Stimulated activated CD4-positive, alpha-beta T cell treated with anti-CD3 and anti-CD28 coated beads, Interleukin-1b, Interleukin-23, amount 100 ng/mL, for 4 hours (primary cell): ENCODE results near the gene ABCA13.

Experiments
- DNase-seq, 2 donors: peaks; one replicate each; pipeline ENCODE4 v3.0.0-alpha.2; 2020; ENCODE audit warnings: low read depth in 2 of 2

The ABCA13 gene

GRCh38 chr7:48426966-48427555, 255.8 kb downstream of the ABCA13 start:
- DNase-seq: no peak

- DNase-seq: no peak
Measured at GRCh38 chr7:48427671-48428070, 256.4 kb downstream of the ABCA13 start.

- no peak for DNase-seq
Measured at GRCh38 chr7:48428091-48428684, 256.9 kb downstream of the ABCA13 start.

GRCh38 chr7:48429117-48429516, 257.9 kb downstream of the ABCA13 start:
- DNase-seq: no peak

- no peak for DNase-seq
Measured at GRCh38 chr7:48438206-48438605, 266.9 kb downstream of the ABCA13 start.

- no peak for DNase-seq
Measured at GRCh38 chr7:48441848-48442492, 270.7 kb downstream of the ABCA13 start.

- no peak for DNase-seq
Measured at GRCh38 chr7:48443051-48443450, 271.8 kb downstream of the ABCA13 start.

GRCh38 chr7:48446721-48447120, 275.5 kb downstream of the ABCA13 start:
- DNase-seq: no peak

- no peak for DNase-seq
Measured at GRCh38 chr7:48452218-48452617, 281.0 kb downstream of the ABCA13 start.

- no peak for DNase-seq
Measured at GRCh38 chr7:48454750-48455192, 283.5 kb downstream of the ABCA13 start.

- no peak for DNase-seq
Measured at GRCh38 chr7:48455363-48455762, 284.1 kb downstream of the ABCA13 start.

- no peak for DNase-seq
Measured at GRCh38 chr7:48458701-48459524, 287.7 kb downstream of the ABCA13 start.

- DNase-seq: no peak
Measured at GRCh38 chr7:48466713-48467112, 295.5 kb downstream of the ABCA13 start.

GRCh38 chr7:48471196-48471595, 299.9 kb downstream of the ABCA13 start:
- DNase-seq: no peak

- DNase-seq: no peak
Measured at GRCh38 chr7:48472640-48473039, 301.4 kb downstream of the ABCA13 start.

GRCh38 chr7:48473205-48473865, 302.1 kb downstream of the ABCA13 start:
- no peak for DNase-seq

- no peak for DNase-seq
Measured at GRCh38 chr7:48481235-48481634, 310.0 kb downstream of the ABCA13 start.

- no peak for DNase-seq
Measured at GRCh38 chr7:48497521-48497920, 326.3 kb downstream of the ABCA13 start.

- DNase-seq: no peak
Measured at GRCh38 chr7:48502021-48502420, 330.8 kb downstream of the ABCA13 start.

- DNase-seq: no peak
Measured at GRCh38 chr7:48505051-48505450, 333.8 kb downstream of the ABCA13 start.

- no peak for DNase-seq
Measured at GRCh38 chr7:48505466-48505865, 334.2 kb downstream of the ABCA13 start.

- DNase-seq: no peak
Measured at GRCh38 chr7:48506569-48506968, 335.3 kb downstream of the ABCA13 start.
